ENCODE data around the gene PAXX.

GRCh38 chr9:137027369-137028262 is 35.4 kb downstream of the PAXX start, which contains the start of gene ABCA2:
- TF ChIP-seq CTCF (IDR thresholded peaks at IDR 0.05) (no peak), EP300 (IDR thresholded peaks at IDR 0.05) (no peak), POLR2A (IDR thresholded peaks at IDR 0.05) (no peak), POLR2AphosphoS5 (IDR thresholded peaks at IDR 0.05) (no peak)
